GM21423 (cell line): ENCODE measurements around the gene ACAN.

Source experiments
- ATAC-seq: cut with Tn5 transposase; IDR thresholded peaks from one replicate; pipeline ENCODE4 v1.9.1; 2021; ENCODE audit warnings: mild to moderate bottlenecking, moderate library complexity; ENCODE audit not compliant: unreplicated experiment

Gene ACAN

GRCh38 chr15:88900309-88900981, 97.2 kb downstream of the ACAN start:
- no peak for ATAC-seq

GRCh38 chr15:88900982-88901418, 97.8 kb downstream of the ACAN start:
- ATAC-seq = no peak

- no peak for ATAC-seq
Observed at GRCh38 chr15:88901508-88902220, 98.4 kb downstream of the ACAN start.

- no peak for ATAC-seq
Observed at GRCh38 chr15:88902221-88902835, 99.1 kb downstream of the ACAN start.

- no peak for ATAC-seq
Observed at GRCh38 chr15:88902846-88903245, 99.6 kb downstream of the ACAN start.

- no peak for ATAC-seq
Observed at GRCh38 chr15:88904257-88904623, 101.0 kb downstream of the ACAN start.

GRCh38 chr15:88904624-88905327, 101.5 kb downstream of the ACAN start:
- peak; percentile 88 for ATAC-seq

- no peak for ATAC-seq
Observed at GRCh38 chr15:88905576-88905975, 102.3 kb downstream of the ACAN start.

GRCh38 chr15:88906130-88906529, 102.9 kb downstream of the ACAN start:
- no peak for ATAC-seq

- ATAC-seq = no peak
Observed at GRCh38 chr15:88906551-88906950, 103.3 kb downstream of the ACAN start.

GRCh38 chr15:88907111-88907510, 103.9 kb downstream of the ACAN start:
- no peak for ATAC-seq

- ATAC-seq = no peak
Observed at GRCh38 chr15:88908123-88908522, 104.9 kb downstream of the ACAN start.

- ATAC-seq = no peak
Observed at GRCh38 chr15:88908697-88909621, 105.7 kb downstream of the ACAN start.

GRCh38 chr15:88909956-88910831, 107.0 kb downstream of the ACAN start:
- ATAC-seq = no peak

GRCh38 chr15:88911766-88912118, 108.5 kb downstream of the ACAN start:
- no peak for ATAC-seq

GRCh38 chr15:88912500-88912921, 109.3 kb downstream of the ACAN start:
- ATAC-seq = no peak

- ATAC-seq = peak; percentile 84
Observed at GRCh38 chr15:88913017-88913849, 110.0 kb downstream of the ACAN start, which contains the start of gene MFGE8. Gene MFGE8 (minus strand): TSS chr15:88913379. CDS start chr15:88913319, 60 bp downstream.

GRCh38 chr15:88913850-88914169, 110.6 kb downstream of the ACAN start:
- no peak for ATAC-seq

- ATAC-seq = no peak
Observed at GRCh38 chr15:88915354-88915753, 112.1 kb downstream of the ACAN start.
